Measurements from ENCODE around the gene MSH5. TPM values are rescaled to one million over a fixed set of nuclear protein-coding genes. Genes with fewer than 3 reads are reported as not detected.

Gene MSH5
- total and polyA plus RNA-seq, 2 of the 13 experiments (the other 11 are each of a cell fraction or from before 2014, with no cell fraction given), result 10.2 to 38.7 TPM

GRCh38 chr6:31778193-31778592 lies 38.4 kb downstream of the MSH5 start (continued):
- TF ChIP-seq SMYD3 (CRISPR knock-in tag; IDR thresholded peaks at IDR 0.05) (no peak), ZNF850 (CRISPR knock-in tag; conservative IDR thresholded peaks at IDR 0.05) (no peak), HOXA9 (CRISPR knock-in tag; IDR thresholded peaks at IDR 0.05; ENCODE audit: borderline replicate concordance) (no peak), ZNF784 (CRISPR knock-in tag; IDR thresholded peaks at IDR 0.05; ENCODE audit: borderline replicate concordance) (no peak), NBN (conservative IDR thresholded peaks at IDR 0.05) (no peak), ZNF230 (CRISPR knock-in tag; IDR thresholded peaks at IDR 0.05) (no peak), BRCA1 (CRISPR knock-in tag; IDR thresholded peaks at IDR 0.05) (no peak), BCL6 (CRISPR knock-in tag; IDR thresholded peaks at IDR 0.05) (no peak), DNMT1 (CRISPR knock-in tag; IDR thresholded peaks at IDR 0.05) (0 out of 2 replicates have a peak, but pooled peaks have one; percentile 30), ZNF709 (CRISPR knock-in tag; IDR thresholded peaks at IDR 0.05) (no peak), ARID5B (CRISPR knock-in tag; IDR thresholded peaks at IDR 0.05) (0 out of 2 replicates have a peak, but pooled peaks have one; percentile 19), JARID2 (CRISPR knock-in tag; IDR thresholded peaks at IDR 0.05; ENCODE audit: insufficient replicate concordance) (no peak), ZNF776 (CRISPR knock-in tag; IDR thresholded peaks at IDR 0.05) (no peak), ONECUT2 (CRISPR knock-in tag; IDR thresholded peaks at IDR 0.05) (no peak), ZNF672 (CRISPR knock-in tag; IDR thresholded peaks at IDR 0.05) (no peak), ZNF577 (CRISPR knock-in tag; IDR thresholded peaks at IDR 0.05; ENCODE audit: borderline replicate concordance, low read depth) (no peak), BHLHE40 (IDR thresholded peaks at IDR 0.05; ENCODE audit: low read length) (no peak), MZF1 (CRISPR knock-in tag; IDR thresholded peaks at IDR 0.05; ENCODE audit: borderline replicate concordance) (no peak), ATM (IDR thresholded peaks at IDR 0.05; ENCODE audit: borderline replicate concordance) (no peak), SMARCE1 (IDR thresholded peaks at IDR 0.05; ENCODE audit: borderline replicate concordance) (no peak)
- TF ChIP-seq, protein P1, sequence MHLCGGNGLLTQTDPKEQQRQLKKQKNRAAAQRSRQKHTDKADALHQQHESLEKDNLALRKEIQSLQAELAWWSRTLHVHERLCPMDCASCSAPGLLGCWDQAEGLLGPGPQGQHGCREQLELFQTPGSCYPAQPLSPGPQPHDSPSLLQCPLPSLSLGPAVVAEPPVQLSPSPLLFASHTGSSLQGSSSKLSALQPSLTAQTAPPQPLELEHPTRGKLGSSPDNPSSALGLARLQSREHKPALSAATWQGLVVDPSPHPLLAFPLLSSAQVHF (CRISPR knock-in tag; IDR thresholded peaks at IDR 0.05), result no peak
- TF ChIP-seq, protein P2, sequence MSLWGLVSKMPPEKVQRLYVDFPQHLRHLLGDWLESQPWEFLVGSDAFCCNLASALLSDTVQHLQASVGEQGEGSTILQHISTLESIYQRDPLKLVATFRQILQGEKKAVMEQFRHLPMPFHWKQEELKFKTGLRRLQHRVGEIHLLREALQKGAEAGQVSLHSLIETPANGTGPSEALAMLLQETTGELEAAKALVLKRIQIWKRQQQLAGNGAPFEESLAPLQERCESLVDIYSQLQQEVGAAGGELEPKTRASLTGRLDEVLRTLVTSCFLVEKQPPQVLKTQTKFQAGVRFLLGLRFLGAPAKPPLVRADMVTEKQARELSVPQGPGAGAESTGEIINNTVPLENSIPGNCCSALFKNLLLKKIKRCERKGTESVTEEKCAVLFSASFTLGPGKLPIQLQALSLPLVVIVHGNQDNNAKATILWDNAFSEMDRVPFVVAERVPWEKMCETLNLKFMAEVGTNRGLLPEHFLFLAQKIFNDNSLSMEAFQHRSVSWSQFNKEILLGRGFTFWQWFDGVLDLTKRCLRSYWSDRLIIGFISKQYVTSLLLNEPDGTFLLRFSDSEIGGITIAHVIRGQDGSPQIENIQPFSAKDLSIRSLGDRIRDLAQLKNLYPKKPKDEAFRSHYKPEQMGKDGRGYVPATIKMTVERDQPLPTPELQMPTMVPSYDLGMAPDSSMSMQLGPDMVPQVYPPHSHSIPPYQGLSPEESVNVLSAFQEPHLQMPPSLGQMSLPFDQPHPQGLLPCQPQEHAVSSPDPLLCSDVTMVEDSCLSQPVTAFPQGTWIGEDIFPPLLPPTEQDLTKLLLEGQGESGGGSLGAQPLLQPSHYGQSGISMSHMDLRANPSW (CRISPR knock-in tag; IDR thresholded peaks at IDR 0.05; ENCODE audit: borderline replicate concordance), result no peak
- TF ChIP-seq, protein P3, sequence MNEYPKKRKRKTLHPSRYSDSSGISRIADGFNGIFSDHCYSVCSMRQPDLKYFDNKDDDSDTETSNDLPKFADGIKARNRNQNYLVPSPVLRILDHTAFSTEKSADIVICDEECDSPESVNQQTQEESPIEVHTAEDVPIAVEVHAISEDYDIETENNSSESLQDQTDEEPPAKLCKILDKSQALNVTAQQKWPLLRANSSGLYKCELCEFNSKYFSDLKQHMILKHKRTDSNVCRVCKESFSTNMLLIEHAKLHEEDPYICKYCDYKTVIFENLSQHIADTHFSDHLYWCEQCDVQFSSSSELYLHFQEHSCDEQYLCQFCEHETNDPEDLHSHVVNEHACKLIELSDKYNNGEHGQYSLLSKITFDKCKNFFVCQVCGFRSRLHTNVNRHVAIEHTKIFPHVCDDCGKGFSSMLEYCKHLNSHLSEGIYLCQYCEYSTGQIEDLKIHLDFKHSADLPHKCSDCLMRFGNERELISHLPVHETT (CRISPR knock-in tag; conservative IDR thresholded peaks at IDR 0.05), result no peak

Data from HepG2 (cell line).